ENCODE data around the gene ACD.
"Not testable (repeated sequence)": the region's sequence is repeated elsewhere in the genome, so short reads cannot be mapped to it uniquely, and the experiment has no call there.

The ACD gene

DNA sequence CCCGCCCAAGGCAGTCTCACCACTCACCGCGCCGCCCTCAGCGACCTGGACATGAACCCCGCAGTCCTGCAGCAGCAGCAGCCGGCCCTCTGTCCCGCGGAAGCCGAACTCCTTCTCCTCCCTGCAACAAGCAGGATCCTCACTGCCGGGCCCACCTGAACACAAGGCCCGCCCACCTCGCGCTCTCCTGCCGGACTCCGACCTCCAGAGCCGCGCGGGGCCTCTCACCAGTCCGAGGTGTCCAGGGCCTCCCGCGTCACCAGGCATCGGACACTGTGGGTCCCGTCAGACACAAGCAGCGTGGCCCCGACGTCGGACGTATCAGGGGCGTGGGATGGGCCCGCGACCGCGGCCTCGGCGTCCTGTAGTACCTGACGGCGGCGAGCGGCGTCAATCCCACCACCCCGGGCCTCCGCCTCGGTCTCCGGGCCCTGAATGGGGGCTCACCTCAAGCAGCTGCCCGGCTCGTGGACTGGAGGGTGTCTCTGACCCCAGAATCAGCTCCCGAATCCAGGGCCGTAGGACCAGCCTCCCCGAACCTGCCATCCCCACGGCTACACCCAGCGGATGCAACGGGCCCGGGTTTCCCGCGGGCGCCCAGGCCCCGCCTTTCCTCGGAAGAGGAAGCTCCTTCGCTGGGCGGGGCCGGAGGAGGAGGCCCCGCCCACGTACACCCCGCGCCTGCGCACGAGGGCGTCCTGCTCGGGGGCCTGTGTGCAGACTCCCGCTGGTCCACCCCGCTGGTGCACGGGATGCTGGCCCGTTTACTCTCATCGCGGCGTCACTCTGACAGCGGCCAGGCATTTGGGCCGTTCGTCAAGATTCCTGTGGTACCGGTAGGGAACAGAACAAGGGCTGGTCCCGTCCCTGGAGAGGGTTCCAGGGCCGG, at the start of gene ACD:
Gene ACD (minus strand): TSS at position 586 of the 889 bp plus-strand sequence. CDS start 40 bp downstream, at position 546.
- H3K27me3 ChIP-seq (ENCODE audit: insufficient read depth, low read length), result no peaks in the 10 kb centered on the region
- peaks cover 30% of the 10 kb centered on the region for H3K36me3 ChIP-seq (ENCODE audit: insufficient read depth, low read length)
- no peaks in the 10 kb centered on the region for H3K9me3 ChIP-seq (ENCODE audit: low read length)
- H2AFZ ChIP-seq (ENCODE audit: low read depth, low read length), result peak within 1 kb of the TSS; percentile 64
- H3K4me1 ChIP-seq (ENCODE audit: insufficient read depth, low read length), result peaks cover 17% of the 10 kb centered on the region
- peak within 1 kb of the TSS; percentile 76 for H3K4me3 ChIP-seq (ENCODE audit: low read length)

DNA sequence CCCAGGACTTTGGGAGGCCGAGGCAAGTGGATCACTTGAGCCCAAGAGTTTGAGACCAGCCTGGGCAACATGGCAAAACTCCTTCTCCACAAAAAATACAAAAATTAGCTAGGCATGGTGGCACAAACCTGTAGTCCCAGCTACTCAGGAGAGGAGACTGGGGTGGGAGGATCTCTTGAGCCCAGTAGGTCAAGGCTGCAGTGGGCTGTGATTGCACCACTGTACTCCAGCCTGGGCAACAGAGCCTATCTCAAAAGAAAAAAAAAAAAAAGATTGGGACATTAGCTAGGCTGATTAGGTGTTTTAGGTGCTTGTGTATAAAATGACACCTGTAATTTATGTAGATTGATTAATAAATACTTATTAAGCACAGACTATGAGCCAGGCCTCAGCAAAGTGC, 49.0 kb upstream of the ACD start:
- Histone ChIP-seq H3K4me3 (ENCODE audit: low read length) (no peak overlapping the region), H2AFZ (ENCODE audit: low read depth, low read length) (no peak overlapping the region), H3K9me3 (ENCODE audit: low read length) (peaks cover 3% of the 10 kb centered on the region), H3K27me3 (ENCODE audit: insufficient read depth, low read length) (no peaks in the 10 kb centered on the region), H3K36me3 (ENCODE audit: insufficient read depth, low read length) (peaks cover 7% of the 10 kb centered on the region), H3K4me1 (ENCODE audit: insufficient read depth, low read length) (no peaks in the 10 kb centered on the region)

DNA sequence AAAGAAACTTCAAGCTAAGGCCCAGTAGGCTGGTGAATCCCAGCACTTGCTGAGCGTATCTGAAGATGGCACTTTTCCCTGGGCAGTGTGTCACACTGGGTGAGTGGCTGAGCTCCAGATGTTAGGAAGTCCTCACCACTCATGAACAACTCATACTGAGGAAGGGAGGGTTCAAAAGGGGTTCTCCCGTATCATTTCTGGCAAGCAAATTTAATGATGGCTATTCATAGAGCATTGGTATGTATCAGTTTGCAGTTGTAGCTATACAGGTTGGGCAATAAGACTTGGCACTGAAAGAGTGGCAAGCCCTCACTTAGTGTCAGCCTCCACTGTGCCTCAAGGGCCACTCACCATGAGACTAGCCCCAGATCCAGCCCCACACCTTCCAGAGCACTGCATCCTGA, 48.3 kb upstream of the ACD start:
- Histone ChIP-seq H2AFZ (ENCODE audit: low read depth, low read length) (no peak overlapping the region), H3K9me3 (ENCODE audit: low read length) (peaks cover 3% of the 10 kb centered on the region), H3K27me3 (ENCODE audit: insufficient read depth, low read length) (no peaks in the 10 kb centered on the region), H3K4me1 (ENCODE audit: insufficient read depth, low read length) (no peaks in the 10 kb centered on the region), H3K4me3 (ENCODE audit: low read length) (no peak overlapping the region), H3K36me3 (ENCODE audit: insufficient read depth, low read length) (peaks cover 7% of the 10 kb centered on the region)

DNA sequence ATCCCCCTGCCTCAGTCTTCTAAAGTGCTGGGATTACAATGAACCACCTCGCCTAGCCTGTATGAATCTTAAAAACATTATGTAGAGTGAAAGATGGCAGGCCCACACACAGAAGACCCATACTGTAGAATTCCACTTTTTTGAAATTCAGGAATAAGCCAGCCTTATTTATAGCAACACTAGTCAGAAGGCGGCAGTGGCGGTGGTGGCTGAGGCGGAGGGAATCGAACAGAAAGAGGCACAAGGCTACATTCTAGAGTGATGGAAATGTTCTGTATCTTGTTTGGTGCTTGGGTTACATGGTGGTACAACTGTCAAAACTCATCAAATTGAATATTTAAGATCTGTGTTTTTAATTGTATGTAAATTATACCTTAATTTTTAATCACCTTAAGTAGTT, 47.7 kb upstream of the ACD start:
- H3K9me3 ChIP-seq (ENCODE audit: low read length), result peaks cover 3% of the 10 kb centered on the region
- no peaks in the 10 kb centered on the region for H3K4me1 ChIP-seq (ENCODE audit: insufficient read depth, low read length)
- H3K27me3 ChIP-seq (ENCODE audit: insufficient read depth, low read length), result no peaks in the 10 kb centered on the region
- H3K36me3 ChIP-seq (ENCODE audit: insufficient read depth, low read length), result peaks cover 4% of the 10 kb centered on the region
- H2AFZ ChIP-seq (ENCODE audit: low read depth, low read length), result no peak overlapping the region
- no peak overlapping the region for H3K4me3 ChIP-seq (ENCODE audit: low read length)

DNA sequence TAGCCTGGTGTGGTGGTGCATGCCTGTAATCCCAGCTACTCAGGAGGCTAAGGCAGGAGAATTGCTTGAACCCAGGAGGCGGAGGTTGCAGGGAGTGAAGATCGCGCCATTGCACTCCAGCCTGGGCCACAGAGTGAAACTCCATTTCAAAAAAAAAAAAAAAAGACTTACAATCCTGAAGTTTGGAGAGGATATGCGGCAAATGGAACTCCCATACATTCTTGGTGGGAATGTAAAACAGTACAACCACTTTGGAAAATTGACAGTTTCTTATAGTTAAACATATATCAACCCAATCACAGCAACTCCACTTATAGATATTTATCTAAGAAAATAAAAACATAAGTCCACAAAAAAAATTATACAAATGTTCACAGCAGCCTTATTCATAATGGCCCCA, 47.1 kb upstream of the ACD start:
- Histone ChIP-seq H3K4me3 (ENCODE audit: low read length) (no peak overlapping the region), H2AFZ (ENCODE audit: low read depth, low read length) (no peak overlapping the region), H3K4me1 (ENCODE audit: insufficient read depth, low read length) (no peaks in the 10 kb centered on the region), H3K27me3 (ENCODE audit: insufficient read depth, low read length) (no peaks in the 10 kb centered on the region), H3K9me3 (ENCODE audit: low read length) (peaks cover 3% of the 10 kb centered on the region), H3K36me3 (ENCODE audit: insufficient read depth, low read length) (peaks cover 4% of the 10 kb centered on the region)

DNA sequence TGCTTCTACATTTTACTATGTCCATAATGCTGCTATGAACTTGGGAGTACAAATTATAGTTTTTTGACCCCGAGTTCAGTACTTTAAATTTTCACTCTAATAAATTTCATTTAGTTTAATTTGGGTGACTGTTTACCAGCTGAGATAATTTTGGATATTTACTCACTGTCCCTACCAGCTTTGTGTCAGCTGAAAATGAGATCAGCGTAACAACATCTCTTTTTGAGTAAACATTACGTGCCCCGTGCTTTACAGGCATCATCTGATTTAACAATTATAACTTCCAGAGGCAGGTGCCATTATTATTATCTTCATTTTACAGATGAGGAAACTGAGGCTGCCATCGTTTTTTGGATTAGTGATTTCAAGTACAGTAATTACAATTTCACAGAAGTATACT, 44.0 kb upstream of the ACD start:
- Histone ChIP-seq H2AFZ (ENCODE audit: low read depth, low read length) (no peak overlapping the region), H3K4me1 (ENCODE audit: insufficient read depth, low read length) (peaks cover 6% of the 10 kb centered on the region), H3K9me3 (ENCODE audit: low read length) (peaks cover 6% of the 10 kb centered on the region), H3K27me3 (ENCODE audit: insufficient read depth, low read length) (no peaks in the 10 kb centered on the region), H3K36me3 (ENCODE audit: insufficient read depth, low read length) (peaks cover 7% of the 10 kb centered on the region), H3K4me3 (ENCODE audit: low read length) (no peak overlapping the region)

DNA sequence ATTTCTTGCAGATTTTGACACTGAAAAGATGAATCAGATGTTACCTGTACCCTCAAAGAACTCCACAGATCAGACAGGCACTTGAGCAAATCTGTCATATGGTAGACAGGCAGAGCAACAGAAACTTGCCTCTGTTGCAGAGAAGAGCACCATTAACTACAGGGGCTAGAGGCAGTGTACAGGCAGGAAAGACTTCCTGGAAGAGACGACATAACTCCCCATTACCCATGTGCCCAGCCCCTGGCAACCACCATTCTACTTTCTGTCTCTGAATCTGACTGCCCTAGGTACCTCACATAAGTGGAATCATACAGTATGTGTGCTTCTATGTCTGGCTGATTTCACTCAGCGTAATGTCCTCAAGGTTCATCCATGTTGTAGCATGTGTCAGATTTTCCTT, 43.6 kb upstream of the ACD start:
- no peak overlapping the region for H3K4me3 ChIP-seq (ENCODE audit: low read length)

DNA sequence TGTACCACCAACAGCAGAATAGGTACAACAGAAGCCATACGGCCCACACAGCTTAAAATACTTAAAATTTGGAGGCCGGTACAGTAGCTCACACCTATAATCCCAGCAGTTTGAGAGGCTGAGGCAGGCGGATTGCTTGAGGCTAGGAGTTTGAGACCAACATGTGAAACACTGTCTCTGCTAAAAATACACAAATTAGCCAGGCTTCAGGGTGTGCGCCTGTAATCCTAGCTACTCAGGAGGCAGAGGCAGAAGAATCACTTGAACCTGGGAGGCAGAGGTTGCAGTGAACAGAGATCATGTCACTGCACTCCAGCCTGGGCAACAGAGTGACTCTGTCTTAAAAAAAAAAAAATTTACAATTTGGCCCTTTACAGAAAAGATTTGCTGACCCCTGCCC, 42.1 kb upstream of the ACD start:
- Histone ChIP-seq H3K4me3 (ENCODE audit: low read length) (no peak overlapping the region), H3K4me1 (ENCODE audit: insufficient read depth, low read length) (peaks cover 6% of the 10 kb centered on the region), H3K27me3 (ENCODE audit: insufficient read depth, low read length) (no peaks in the 10 kb centered on the region), H3K36me3 (ENCODE audit: insufficient read depth, low read length) (peaks cover 13% of the 10 kb centered on the region), H2AFZ (ENCODE audit: low read depth, low read length) (no peak overlapping the region), H3K9me3 (ENCODE audit: low read length) (peaks cover 10% of the 10 kb centered on the region)

More for the DNA sequence above, 43.6 kb upstream of the ACD start:
- no peaks in the 10 kb centered on the region for H3K27me3 ChIP-seq (ENCODE audit: insufficient read depth, low read length)
- peaks cover 6% of the 10 kb centered on the region for H3K9me3 ChIP-seq (ENCODE audit: low read length)
- peaks cover 6% of the 10 kb centered on the region for H3K4me1 ChIP-seq (ENCODE audit: insufficient read depth, low read length)
- no peak overlapping the region for H2AFZ ChIP-seq (ENCODE audit: low read depth, low read length)
- peaks cover 8% of the 10 kb centered on the region for H3K36me3 ChIP-seq (ENCODE audit: insufficient read depth, low read length)

DNA sequence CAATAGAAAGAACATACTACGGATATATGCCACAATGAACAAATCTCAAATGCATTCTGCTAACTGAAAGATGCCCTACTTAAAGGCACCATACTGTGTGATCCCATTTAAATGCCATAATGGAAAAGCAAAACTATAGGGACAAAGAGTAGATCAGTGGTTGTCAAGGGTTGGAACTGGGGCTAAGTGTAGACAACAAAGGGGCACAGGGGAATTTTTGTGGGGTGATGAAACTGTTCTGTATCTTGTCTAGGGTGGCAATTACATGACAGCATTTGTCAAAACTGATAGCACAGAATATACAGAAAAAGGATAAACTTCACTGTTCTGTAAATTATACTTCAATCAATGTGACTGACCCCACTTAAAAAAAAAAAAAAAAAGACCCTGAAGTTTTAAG, 41.4 kb upstream of the ACD start:
- peaks cover 13% of the 10 kb centered on the region for H3K36me3 ChIP-seq (ENCODE audit: insufficient read depth, low read length)
- no peak overlapping the region for H3K4me3 ChIP-seq (ENCODE audit: low read length)
- H3K9me3 ChIP-seq (ENCODE audit: low read length), result peaks cover 10% of the 10 kb centered on the region
- H3K27me3 ChIP-seq (ENCODE audit: insufficient read depth, low read length), result no peaks in the 10 kb centered on the region
- no peak overlapping the region for H2AFZ ChIP-seq (ENCODE audit: low read depth, low read length)
- H3K4me1 ChIP-seq (ENCODE audit: insufficient read depth, low read length), result peaks cover 6% of the 10 kb centered on the region

DNA sequence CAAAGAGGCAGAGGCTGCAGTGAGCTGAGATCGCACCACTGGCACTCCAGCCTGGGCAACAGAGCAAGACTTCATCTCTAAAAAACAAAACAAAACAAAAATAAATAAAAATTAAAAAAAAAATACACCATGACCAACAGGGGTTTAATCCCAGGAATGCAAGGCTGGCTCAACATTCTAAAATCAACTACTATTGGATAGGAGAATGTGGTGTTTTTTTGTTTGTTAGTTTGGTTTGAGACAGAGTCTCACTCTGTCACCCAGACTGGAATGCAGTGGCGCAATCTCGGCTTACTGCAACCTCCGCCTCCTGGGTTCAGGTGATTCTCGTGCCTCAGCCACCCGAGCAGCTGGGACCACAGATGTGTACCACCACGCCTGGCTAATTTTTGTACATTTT, 39.2 kb upstream of the ACD start:
- Histone ChIP-seq H3K27me3 (ENCODE audit: insufficient read depth, low read length) (no peaks in the 10 kb centered on the region), H2AFZ (ENCODE audit: low read depth, low read length) (no peak overlapping the region), H3K4me1 (ENCODE audit: insufficient read depth, low read length) (peaks cover 6% of the 10 kb centered on the region), H3K4me3 (ENCODE audit: low read length) (no peak overlapping the region), H3K9me3 (ENCODE audit: low read length) (peaks cover 10% of the 10 kb centered on the region), H3K36me3 (ENCODE audit: insufficient read depth, low read length) (peaks cover 9% of the 10 kb centered on the region)

DNA sequence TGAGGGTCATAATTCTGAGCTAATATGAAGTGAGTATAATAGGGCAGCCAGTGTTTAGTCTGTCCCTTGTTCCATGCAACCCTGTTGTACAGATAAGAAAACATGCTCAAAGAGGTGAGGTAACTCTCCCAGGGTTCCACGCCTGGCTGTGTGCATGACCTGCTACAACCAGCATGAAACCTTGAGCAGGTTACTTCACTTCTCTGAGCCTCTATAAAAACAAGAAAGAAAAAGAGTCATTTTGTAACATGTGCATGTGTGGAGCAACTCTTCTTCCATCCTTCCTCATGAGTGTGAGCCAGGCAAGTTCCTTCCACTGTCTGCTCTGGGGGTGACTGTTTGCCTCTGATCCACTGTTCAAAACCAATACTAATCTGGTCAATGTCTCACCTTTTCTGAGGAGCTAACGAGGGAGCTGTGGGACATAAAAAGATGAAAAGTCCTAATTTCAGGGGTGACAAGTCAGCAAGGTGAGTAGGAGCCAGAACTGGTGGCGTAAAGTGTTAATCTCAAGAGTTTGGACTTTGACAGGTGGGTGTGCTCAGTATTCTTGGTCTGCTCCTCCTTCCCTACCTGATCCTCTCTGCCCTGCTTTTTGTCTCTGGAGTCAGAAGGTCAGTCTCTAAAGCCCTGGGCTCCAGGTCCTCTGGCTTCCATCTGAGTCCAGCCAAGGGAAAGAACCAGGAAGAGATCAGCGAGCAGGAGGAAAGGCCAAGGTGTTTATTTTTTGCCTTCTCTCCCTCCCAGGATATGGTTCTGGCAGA, 37.5 kb upstream of the ACD start:
- no peaks in the 10 kb centered on the region for H3K27me3 ChIP-seq (ENCODE audit: insufficient read depth, low read length)
- no peak overlapping the region for H3K4me3 ChIP-seq (ENCODE audit: low read length)
- H3K36me3 ChIP-seq (ENCODE audit: insufficient read depth, low read length), result peaks cover 9% of the 10 kb centered on the region
- peaks cover 6% of the 10 kb centered on the region for H3K4me1 ChIP-seq (ENCODE audit: insufficient read depth, low read length)
- peaks cover 10% of the 10 kb centered on the region for H3K9me3 ChIP-seq (ENCODE audit: low read length)
- no peak overlapping the region for H2AFZ ChIP-seq (ENCODE audit: low read depth, low read length)

DNA sequence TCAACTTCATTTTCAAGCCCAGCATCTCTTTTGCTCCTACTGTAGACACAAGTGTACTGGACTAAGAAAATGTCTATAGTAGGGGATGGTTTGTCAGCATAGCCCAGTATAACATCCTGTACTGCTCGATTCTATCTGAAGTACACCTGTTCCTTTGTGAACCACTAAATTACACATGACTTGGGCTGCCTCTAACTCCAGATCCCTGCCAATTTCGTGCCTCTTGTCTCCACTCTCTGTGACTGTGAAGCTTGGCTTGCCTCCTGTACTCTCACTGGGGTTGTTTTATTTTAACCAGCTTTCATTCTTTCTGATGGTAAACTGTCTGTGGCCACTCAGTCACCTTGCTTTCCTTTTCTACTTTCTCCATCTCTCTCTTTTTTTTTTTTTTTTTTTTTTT, 34.6 kb upstream of the ACD start:
- H3K9me3 ChIP-seq (ENCODE audit: low read length), result peaks cover 8% of the 10 kb centered on the region
- no peak overlapping the region for H2AFZ ChIP-seq (ENCODE audit: low read depth, low read length)
- H3K27me3 ChIP-seq (ENCODE audit: insufficient read depth, low read length), result no peaks in the 10 kb centered on the region
- peaks cover 18% of the 10 kb centered on the region for H3K36me3 ChIP-seq (ENCODE audit: insufficient read depth, low read length)
- no peaks in the 10 kb centered on the region for H3K4me1 ChIP-seq (ENCODE audit: insufficient read depth, low read length)
- H3K4me3 ChIP-seq (ENCODE audit: low read length), result no peak overlapping the region

DNA sequence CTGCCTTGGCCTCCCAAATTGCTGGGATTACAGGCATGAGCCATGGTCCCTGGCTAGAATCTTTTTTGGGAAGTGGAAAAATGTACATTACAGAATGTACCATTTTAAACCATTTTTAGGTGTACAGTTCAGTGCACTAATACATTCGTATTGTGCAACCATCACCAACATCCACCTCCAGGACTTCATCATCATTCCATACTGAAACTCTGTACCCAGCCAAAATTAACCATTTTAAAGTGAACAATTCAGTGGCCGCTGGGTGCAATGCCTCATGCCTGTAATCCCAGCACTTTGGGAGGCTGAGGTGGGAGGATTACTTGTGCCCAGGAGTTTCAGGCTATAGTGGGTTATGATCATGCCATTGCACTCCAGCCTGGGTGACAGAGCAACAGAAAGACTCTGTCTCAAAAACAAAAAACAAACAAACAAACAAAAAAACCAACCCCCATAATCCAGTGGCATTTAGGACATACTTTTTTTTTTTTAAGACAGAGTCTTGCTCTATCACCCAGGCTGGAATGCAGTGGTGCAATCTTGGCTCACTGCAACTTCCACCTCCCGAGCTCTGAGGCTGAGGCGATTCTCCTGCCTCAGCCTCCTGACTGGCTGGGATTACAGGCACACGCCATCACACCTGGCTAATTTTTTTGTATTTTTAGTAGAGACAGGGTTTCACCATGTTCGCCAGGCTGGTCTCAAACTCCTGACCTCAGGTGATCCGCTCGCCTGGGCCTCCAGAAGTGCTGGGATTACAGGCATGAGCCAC, 33.6 kb upstream of the ACD start:
- H3K36me3 ChIP-seq (ENCODE audit: insufficient read depth, low read length), result peaks cover 15% of the 10 kb centered on the region
- not testable (repeated sequence) for H3K27me3 ChIP-seq (ENCODE audit: insufficient read depth, low read length); H3K9me3 ChIP-seq (ENCODE audit: low read length); H2AFZ ChIP-seq (ENCODE audit: low read depth, low read length); H3K4me1 ChIP-seq (ENCODE audit: insufficient read depth, low read length); H3K4me3 ChIP-seq (ENCODE audit: low read length)
